H1 (cell line): ENCODE results near the gene LRRC49. TPM values are rescaled to one million over a fixed set of nuclear protein-coding genes. Genes with fewer than 3 reads are reported as not detected.

Experiments
- CTCF ChIA-PET: fragments of 300-600 bp; sonication (Branson Sonifier 250); formaldehyde crosslinking; loops from one replicate; lab custom pipeline; 2021; ENCODE audit not compliant: partially characterized antibody; lab: Charles Lee
- POLR2A ChIA-PET: fragments of 300-600 bp; sonication (Branson Sonifier 250); formaldehyde crosslinking; loops from one replicate; lab custom pipeline; 2021; ENCODE audit warnings: inconsistent platforms; ENCODE audit not compliant: partially characterized antibody; lab: Charles Lee
- DNase-seq, 2 experiments: peaks; one replicate each; pipeline versions ENCODE4 v3.0.0 to v3.0.0-alpha.2; 2010 to 2022; ENCODE audit warnings: low spot score in 2 of 2, low read depth in 1 of 2, mixed read lengths in 1 of 2
- FAIRE-seq: peaks from 2 replicates; lab custom pipeline; 2011; peaks lifted over from hg19 to GRCh38; lab: Jason Lieb, UNC
- H2AFZ ChIP-seq: 2 replicates; pipeline ENCODE4 v1.8.1; 2012; ENCODE audit warnings: low read length, inconsistent platforms
- H2AK5ac ChIP-seq: 2 replicates; pipeline ENCODE4 v1.6.1; 2013; ENCODE audit warnings: low read depth, low read length
- H2BK120ac ChIP-seq: replicated peaks from 2 replicates; pipeline ENCODE3; 2013; ENCODE audit warnings: low read depth, low read length, inconsistent platforms
- H2BK12ac ChIP-seq: 2 replicates; pipeline ENCODE4 v1.6.1; 2013; ENCODE audit warnings: low read depth, low read length
- H2BK15ac ChIP-seq: 2 replicates; pipeline ENCODE4 v1.6.1; 2013; ENCODE audit warnings: low read length
- H2BK20ac ChIP-seq: 2 replicates; pipeline ENCODE4 v1.6.1; 2013; ENCODE audit warnings: low read length
- H2BK5ac ChIP-seq: 2 replicates; pipeline ENCODE4 v1.6.1; 2013; ENCODE audit warnings: low read depth, low read length
- H3K14ac ChIP-seq: 2 replicates; pipeline ENCODE4 v1.6.1; 2013; ENCODE audit warnings: inconsistent platforms; ENCODE audit not compliant: insufficient read length
- H3K18ac ChIP-seq: 2 replicates; pipeline ENCODE4 v1.6.1; 2013; ENCODE audit warnings: low read length; ENCODE audit errors: extremely low read depth
- H3K23ac ChIP-seq: 2 replicates; pipeline ENCODE4 v1.6.1; 2013; ENCODE audit warnings: inconsistent platforms; ENCODE audit not compliant: insufficient read length
- H3K23me2 ChIP-seq: 2 replicates; pipeline ENCODE4 v1.6.1; 2013; ENCODE audit warnings: low read depth, low read length
- H3K27ac ChIP-seq: 2 replicates; pipeline ENCODE4 v1.6.1; 2011; ENCODE audit warnings: low read depth, low read length, inconsistent platforms
- H3K27me3 ChIP-seq, 4 experiments: replicated peaks in 1 of 4; 1 replicate in 1 of 4; 2 replicates in 3 of 4; pipeline versions ENCODE4 v1.6.1 to v1.8.1; 2011 to 2013; ENCODE audit warnings: low read length in 3 of 4, mild to moderate bottlenecking in 3 of 4, inconsistent platforms in 2 of 4, mixed read lengths in 2 of 4, moderate library complexity in 1 of 4; ENCODE audit not compliant: control insufficient read depth in 3 of 4, insufficient read depth in 3 of 4; ENCODE audit errors: extremely low read depth in 1 of 4
- H3K36me3 ChIP-seq, 4 experiments: 2 replicates each; pipeline versions ENCODE4 v1.6.1 to v1.8.1; 2011 to 2013; ENCODE audit warnings: mild to moderate bottlenecking in 4 of 4, low read length in 3 of 4, moderate library complexity in 2 of 4, control low read depth in 1 of 4, inconsistent platforms in 1 of 4; ENCODE audit not compliant: insufficient read depth in 4 of 4, control insufficient read depth in 2 of 4
- H3K4ac ChIP-seq: replicated peaks from 2 replicates; pipeline ENCODE3; 2013; ENCODE audit warnings: low read length, low read depth, mixed read lengths, inconsistent platforms; ENCODE audit not compliant: insufficient read length
- H3K4me1 ChIP-seq, 4 experiments: replicated peaks in 1 of 4; 1 replicate in 1 of 4; 2 replicates in 3 of 4; pipeline versions ENCODE4 v1.6.1 to v1.8.1; 2011 to 2013; ENCODE audit warnings: low read length in 3 of 4, inconsistent platforms in 2 of 4, mixed read lengths in 1 of 4; ENCODE audit not compliant: insufficient read depth in 4 of 4, control insufficient read depth in 3 of 4
- H3K4me2 ChIP-seq, 2 experiments: 2 replicates each; pipeline versions ENCODE4 v1.6.1 to v1.8.1; 2011 to 2013; ENCODE audit warnings: low read depth in 2 of 2, low read length in 2 of 2, control low read depth in 1 of 2, inconsistent platforms in 1 of 2, mild to moderate bottlenecking in 1 of 2; ENCODE audit not compliant: insufficient read depth in 1 of 2
- H3K4me3 ChIP-seq, 4 experiments: fragments of 200-600, 300-600 bp in 1 of 4; sonication (generic), shearing (Covaris generic), sonication (Bioruptor Twin) in 1 of 4; 2 replicates each; pipeline versions ENCODE4 v1.5.1 to v1.8.1; 2011 to 2016; ENCODE audit warnings: low read length in 4 of 4, low read depth in 3 of 4, control low read depth in 2 of 4, inconsistent platforms in 2 of 4, mild to moderate bottlenecking in 2 of 4, mixed read lengths in 1 of 4, moderate library complexity in 1 of 4; ENCODE audit not compliant: insufficient read depth in 2 of 4; ENCODE audit errors: extremely low read depth in 1 of 4
- H3K56ac ChIP-seq: replicated peaks from 2 replicates; pipeline ENCODE3; 2013; ENCODE audit warnings: low read depth, mild to moderate bottlenecking, mixed read lengths, low read length, inconsistent platforms; ENCODE audit not compliant: insufficient read length
- H3K79me1 ChIP-seq: 2 replicates; pipeline ENCODE4 v1.6.1; 2013; ENCODE audit warnings: low read depth, low read length, control low read depth
- H3K79me2 ChIP-seq, 2 experiments: 2 replicates each; pipeline versions ENCODE4 v1.6.1 to v1.8.1; 2012 to 2013; ENCODE audit warnings: low read length in 2 of 2, mild to moderate bottlenecking in 2 of 2, inconsistent platforms in 1 of 2; ENCODE audit not compliant: insufficient read depth in 2 of 2, control insufficient read depth in 1 of 2
- H3K9ac ChIP-seq, 4 experiments: replicated peaks in 1 of 4; 1 replicate in 1 of 4; 2 replicates in 3 of 4; pipeline versions ENCODE4 v1.6.1 to v1.8.1; 2011 to 2013; ENCODE audit warnings: low read depth in 3 of 4, low read length in 3 of 4, control low read depth in 2 of 4, mild to moderate bottlenecking in 2 of 4, moderate library complexity in 2 of 4, inconsistent platforms in 1 of 4; ENCODE audit errors: extremely low read depth in 1 of 4
- H3K9me3 ChIP-seq, 2 experiments: 2 replicates each; pipeline versions ENCODE4 v1.6.1 to v1.8.1; 2012 to 2013; ENCODE audit warnings: mild to moderate bottlenecking in 2 of 2, moderate library complexity in 2 of 2, control low read depth in 1 of 2, inconsistent platforms in 1 of 2, low read depth in 1 of 2, low read length in 1 of 2, mixed read lengths in 1 of 2; ENCODE audit not compliant: insufficient read depth in 2 of 2
- H4K20me1 ChIP-seq, 2 experiments: replicated peaks in 1 of 2; 2 replicates each; pipeline versions ENCODE3 to v1.8.1; 2011 to 2013; ENCODE audit warnings: inconsistent platforms in 2 of 2, low read length in 2 of 2, mild to moderate bottlenecking in 1 of 2; ENCODE audit not compliant: insufficient read depth in 2 of 2, control insufficient read depth in 1 of 2
- H4K5ac ChIP-seq: 2 replicates; pipeline ENCODE4 v1.6.1; 2013; ENCODE audit warnings: low read length, low read depth, mixed read lengths, inconsistent platforms; ENCODE audit not compliant: insufficient read length
- H4K8ac ChIP-seq: 2 replicates; pipeline ENCODE4 v1.8.0; 2013; ENCODE audit warnings: mild to moderate bottlenecking, moderate library complexity, low read length, inconsistent platforms; ENCODE audit not compliant: insufficient read depth; ENCODE audit errors: extremely low read depth
- H4K91ac ChIP-seq: replicated peaks from 2 replicates; pipeline ENCODE3; 2013; ENCODE audit warnings: low read length, mixed read lengths, inconsistent platforms; ENCODE audit not compliant: insufficient read length
- BCL11A ChIP-seq, 2 experiments: IDR thresholded peaks; one replicate each; pipeline ENCODE4 v1.6.1; 2011; ENCODE audit warnings: low read depth in 2 of 2, low read length in 2 of 2, mild to moderate bottlenecking in 2 of 2
- BRCA1 ChIP-seq: IDR thresholded peaks from 2 replicates; pipeline ENCODE4 v1.6.1; 2012; ENCODE audit warnings: low read depth, low read length, improper control_type of control experiment
- CBX8 ChIP-seq: fragments of 300-800, 300-1000 bp; sonication (generic); IDR thresholded peaks from 2 replicates; pipeline ENCODE4 v1.7.1; 2016; ENCODE audit warnings: low read depth, low read length, borderline replicate concordance
- CHD1 ChIP-seq: IDR thresholded peaks from 2 replicates; pipeline ENCODE4 v1.6.1; 2012; ENCODE audit warnings: low read depth, low read length, improper control_type of control experiment
- CREB1 ChIP-seq: IDR thresholded peaks from 2 replicates; pipeline ENCODE4 v1.6.1; 2012; ENCODE audit warnings: inconsistent platforms
- HDAC2 ChIP-seq, 2 experiments: fragments of 300-600 bp in 1 of 2; sonication (generic) in 1 of 2; IDR thresholded peaks; 2 replicates each; pipeline ENCODE4 v1.6.1; 2011 to 2012; ENCODE audit warnings: low read depth in 2 of 2, low read length in 2 of 2, mild to moderate bottlenecking in 2 of 2, moderate library complexity in 2 of 2, borderline replicate concordance in 1 of 2, inconsistent platforms in 1 of 2
- SIN3A ChIP-seq, 2 experiments: IDR thresholded peaks in 1 of 2; conservative IDR thresholded peaks in 1 of 2; 2 replicates each; pipeline ENCODE4 v1.6.1; 2011 to 2012; ENCODE audit warnings: low read length in 2 of 2, improper control_type of control experiment in 1 of 2, low read depth in 1 of 2, mild to moderate bottlenecking in 1 of 2
- TAF1 ChIP-seq: IDR thresholded peaks from 2 replicates; pipeline ENCODE4 v1.6.1; 2011; ENCODE audit warnings: mild to moderate bottlenecking, low read depth, low read length
- TEAD4 ChIP-seq: IDR thresholded peaks from 2 replicates; pipeline ENCODE4 v1.6.1; 2012; ENCODE audit warnings: low read depth, low read length, inconsistent platforms, mixed read lengths
- WGBS, 2 experiments: shearing (Covaris generic) in 1 of 2; methylation state at CpG; one replicate each; pipeline versions ENCODE4 v1.1.6 to v1.1.7; 2013 to 2015; ENCODE audit warnings: low lambda C conversion rate in 2 of 2, mixed read lengths in 2 of 2, inconsistent platforms in 1 of 2, low coverage in 1 of 2, missing lambda C conversion rate in 1 of 2; ENCODE audit not compliant: insufficient replicate concordance in 2 of 2, insufficient coverage in 1 of 2, insufficient read length in 1 of 2; ENCODE audit errors: extremely low coverage in 1 of 2, missing lambda C conversion rate in 1 of 2; 5-methylcytosine and 5-hydroxymethylcytosine counted together
- polyA plus RNA-seq, 7 experiments: library from polyadenylated mRNA; depleted of rRNA in 3 of 7; stranded (reverse) in 5 of 7; unstranded in 2 of 7; fragments of >200 nt in 5 of 7; fragments of 200-250 nt in 2 of 7; gene quantifications; 1 replicate in 5 of 7; 2 replicates in 1 of 7; 4 replicates in 1 of 7; pipeline versions ENCODE4 v1.2.1 to v1.2.3, GENCODE V29; 2011 to 2013; ENCODE audit warnings: missing spikeins in 2 of 7, mixed read lengths in 2 of 7
- total RNA-seq: library from RNA; stranded (reverse); fragmentation: NEBNext Ultra II Directional; extraction: Animal tissue kit (Norgen Biotek cat#: 25700); gene quantifications from 2 replicates; pipeline ENCODE4 v1.2.1, GENCODE V29; 2021

The LRRC49 gene
- total and polyA plus RNA-seq, 2 of the 8 experiments (the other 6 are each of a cell fraction or from before 2014, with no cell fraction given): 5.0 to 10.4 TPM

DNA sequence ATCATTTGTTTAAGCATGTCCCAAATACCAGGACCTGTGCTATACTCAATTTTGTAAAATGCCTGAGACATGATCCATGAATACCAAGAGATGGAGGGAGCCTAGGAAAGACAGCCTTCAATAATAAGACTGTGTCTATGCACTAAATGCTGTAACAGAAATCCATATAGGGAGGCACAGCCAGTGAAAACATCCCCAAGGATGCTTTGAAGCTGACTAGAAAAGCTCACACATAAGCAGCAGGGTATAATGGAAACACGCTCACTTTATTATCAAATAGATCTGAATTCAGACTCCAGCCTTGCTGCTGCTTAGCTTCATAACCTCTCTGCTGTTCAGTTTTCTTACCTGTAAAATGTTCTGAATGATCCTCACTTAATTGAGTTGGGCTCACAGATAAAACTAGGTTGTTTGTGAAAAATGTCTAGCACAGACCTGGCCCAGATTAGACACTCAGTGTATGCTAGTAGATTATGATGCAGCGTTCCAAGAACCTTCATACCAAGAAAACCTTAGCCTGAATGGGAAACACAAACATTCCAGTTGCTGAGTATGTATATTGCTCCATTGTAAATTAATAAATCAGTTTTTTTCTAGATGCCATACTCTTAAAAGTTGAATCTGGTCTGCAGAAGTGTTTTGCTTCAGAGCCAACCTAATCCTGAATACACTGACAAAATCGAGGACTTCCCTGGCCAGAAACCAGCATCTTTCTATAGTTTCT is 34.9 kb upstream of the LRRC49 start:
- no peak overlapping the region for H2BK12ac ChIP-seq
- FAIRE-seq: no peak
- no peak overlapping the region for H2BK15ac ChIP-seq
- H3K4me3 ChIP-seq: no peak overlapping the region
- ChIA-PET CTCF (interaction anchor here (0.6 to 2.4 kb wide), 3 partner anchors 17 to 756 kb away, joined by 3 to 6 read pairs (median 5); no protein-coding TSS in a partner anchor), POLR2A (interaction anchor here (1.4 kb wide), 1 partner anchor 11 kb away, joined by 3 read pairs; no protein-coding TSS in a partner anchor)
- no peak overlapping the region for H2BK20ac ChIP-seq
- H3K23me2 ChIP-seq: peaks cover 10% of the 10 kb centered on the region; the same call in 1 of the 2 replicates
- no peak overlapping the region for H2AFZ ChIP-seq
- H3K4ac ChIP-seq: no peak overlapping the region
- H3K4me1 ChIP-seq: peaks cover 1 to 5% (median 3%) of the 10 kb centered on the region in 4 experiments; a peak in 4 of 7 replicates
- no peak overlapping the region for H3K14ac ChIP-seq
- no peak overlapping the region for H3K9ac ChIP-seq
- no peak overlapping the region for H2AK5ac ChIP-seq
- no peaks in the 10 kb centered on the region for H3K79me2 ChIP-seq
- TF ChIP-seq CBX8: no peak
- no peak for TF ChIP-seq TAF1
- no peak for TF ChIP-seq BRCA1
- no peak for TF ChIP-seq CHD1
- no peak for TF ChIP-seq BCL11A (IDR thresholded peaks at IDR 0.05; ENCODE audit: low read depth in 2 of 2, low read length in 2 of 2)
- TF ChIP-seq HDAC2 (IDR thresholded peaks at IDR 0.05; ENCODE audit: borderline replicate concordance in 1 of 2, low read depth in 2 of 2, low read length in 2 of 2): no peak
- no peak for TF ChIP-seq TEAD4
- no peak for TF ChIP-seq CREB1
- TF ChIP-seq SIN3A (conservative IDR thresholded peaks at IDR 0.05 in 1 of 2, IDR thresholded peaks at IDR 0.05 in 1 of 2; ENCODE audit: low read depth in 1 of 2, low read length in 2 of 2): no peak
- TF ChIP-seq, all 59 proteins: peak for 0
- H3K4me2 ChIP-seq: no peak overlapping the region
- H3K23ac ChIP-seq: no peak overlapping the region
- H2BK5ac ChIP-seq: no peak overlapping the region
- H2BK120ac ChIP-seq: no peak overlapping the region
- H4K91ac ChIP-seq: no peak overlapping the region
- 83% methylated on average over 3 of the region's 3 CpGs; no CpG with 5 or more reads in 1 of the 2 experiments for WGBS, 2 experiments
- DNase-seq: no peak
- no peak overlapping the region for H3K56ac ChIP-seq
- no peaks in the 10 kb centered on the region for H3K79me1 ChIP-seq
- H3K27me3 ChIP-seq: 0 out of 7 replicates have a peak, but pooled peaks cover 0 to 3% (median 0%) of the 10 kb centered on the region in 4 experiments
- H3K27ac ChIP-seq: no peak overlapping the region
- H4K5ac ChIP-seq: no peak overlapping the region
- no peak overlapping the region for H4K8ac ChIP-seq
- no peaks in the 10 kb centered on the region for H3K36me3 ChIP-seq
- H3K9me3 ChIP-seq: no peaks in the 10 kb centered on the region
- H4K20me1 ChIP-seq: no peaks in the 10 kb centered on the region
- no peak overlapping the region for H3K18ac ChIP-seq
